ENCODE measurements around the gene GSTM3. TPM values are rescaled to one million over a fixed set of nuclear protein-coding genes. Genes with fewer than 3 reads are reported as not detected.
"Not testable (repeated sequence)": the region's sequence is repeated elsewhere in the genome, so short reads cannot be mapped to it uniquely, and the experiment has no call there.

Gene GSTM3
- total and polyA plus RNA-seq, 10 of the 15 experiments (the other 5 are each of a cell fraction or from before 2014, with no cell fraction given) = not detected

DNA sequence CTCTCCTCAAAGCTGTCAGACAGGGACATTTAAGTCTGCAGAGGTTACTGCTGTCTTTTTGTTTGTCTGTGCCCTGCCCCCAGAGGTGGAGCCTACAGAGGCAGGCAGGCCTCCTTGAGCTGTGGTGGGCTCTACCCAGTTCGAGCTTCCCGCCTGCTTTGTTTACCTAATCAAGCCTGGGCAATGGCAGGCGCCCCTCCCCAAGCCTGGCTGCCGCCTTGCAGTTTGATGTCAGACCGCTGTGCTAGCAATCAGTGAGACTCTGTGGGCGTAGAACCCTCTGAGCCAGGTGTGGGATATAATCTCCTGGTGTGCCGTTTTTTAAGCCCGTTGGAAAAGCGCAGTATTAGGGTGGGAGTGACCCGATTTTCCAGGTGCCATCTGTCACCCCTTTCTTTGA lies 7.5 kb upstream of the GSTM3 start:
- H3K4me2 ChIP-seq (ENCODE audit: control insufficient read depth, insufficient read depth); H3K4me1 ChIP-seq (ENCODE audit: control insufficient read depth, insufficient read depth, low read length); in situ Hi-C loops (cut with MboI); FAIRE-seq; H3K36me3 ChIP-seq (ENCODE audit: control insufficient read depth in 2 of 2, insufficient read depth in 2 of 2, low read length in 1 of 2); intact Hi-C loops (cut with micrococcal nuclease; ENCODE audit: unreplicated experiment); H3K79me2 ChIP-seq (ENCODE audit: control insufficient read depth, insufficient read depth, low read length); ATAC-seq; RAD21 ChIA-PET (ENCODE audit: unreplicated experiment); H3K4me3 ChIP-seq; DNase-seq (ENCODE audit: low read depth, low spot score); H3K9ac ChIP-seq (ENCODE audit: control insufficient read depth, insufficient read depth, low read length); H3K9me3 ChIP-seq (replicated peaks; ENCODE audit: control insufficient read depth, insufficient read depth, low read length); H4K20me1 ChIP-seq (ENCODE audit: control insufficient read depth, insufficient read depth); H3K27ac ChIP-seq (ENCODE audit: control insufficient read depth, insufficient read depth); H2AFZ ChIP-seq (ENCODE audit: control insufficient read depth, low read depth, low read length); POLR2A ChIA-PET; BruUV-seq (replicated peaks); SMC1A ChIA-PET (ENCODE audit: uncharacterized antibody, unreplicated experiment): not testable (repeated sequence)
- CTCF ChIA-PET = interaction anchor here (1.0 to 1.2 kb wide), 2 partner anchors 169 to 236 kb away, joined by 3 to 4 read pairs; partner anchors contain the start of gene AHCYL1
- 42% methylated on average over 10 of the region's 10 CpGs for whole genome bisulfite sequencing (ENCODE audit: insufficient coverage, insufficient replicate concordance, low lambda C conversion rate, missing lambda C conversion rate)
- H3K27me3 ChIP-seq (replicated peaks in 1 of 2; ENCODE audit: control insufficient read depth in 2 of 2, insufficient read depth in 2 of 2, low read length in 1 of 2) = peaks cover 8 to 13% of the 10 kb centered on the region in 2 experiments

DNA sequence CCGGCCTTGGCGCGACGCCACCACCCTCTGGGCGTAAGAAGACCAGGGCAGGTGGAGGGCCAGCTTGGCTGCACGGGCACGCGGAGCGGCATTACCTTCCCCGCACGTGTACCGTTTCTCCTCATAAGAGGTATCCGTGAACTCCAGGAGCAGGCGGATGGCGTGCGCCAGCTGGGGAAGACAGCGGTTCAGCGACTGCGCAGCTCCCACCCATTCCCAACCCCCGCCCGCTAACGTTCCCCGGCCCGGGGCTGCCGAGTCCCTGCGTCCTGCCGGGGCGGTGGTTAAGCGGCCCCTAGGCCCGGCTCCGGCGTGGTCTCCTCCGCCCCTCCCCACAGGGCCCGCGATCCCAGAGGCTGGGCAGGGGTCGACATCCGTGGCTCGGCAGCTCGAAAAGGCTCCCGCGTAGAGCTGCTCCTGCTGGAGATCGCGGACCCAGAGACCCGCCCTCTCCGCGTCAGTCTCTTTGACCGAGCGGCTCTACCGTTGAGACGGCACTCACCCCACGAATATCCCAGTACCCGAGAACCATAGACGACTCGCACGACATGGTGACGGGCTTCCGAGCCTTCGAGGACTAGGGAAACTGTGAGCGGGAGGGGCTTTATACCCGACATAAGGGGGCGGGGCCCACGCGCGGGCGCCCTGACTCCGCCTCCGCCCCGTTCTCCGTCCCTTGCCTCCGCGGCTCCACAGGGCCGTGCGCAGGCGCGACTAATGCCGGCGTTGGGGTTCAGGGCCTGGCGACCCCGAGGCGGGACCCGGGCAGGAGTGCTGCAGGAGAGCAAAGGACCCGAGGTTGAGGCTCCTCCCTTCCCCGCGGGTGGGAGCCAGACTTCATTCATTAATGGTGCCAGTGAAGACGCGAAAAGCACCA lies 862 bp downstream of the GSTM3 start:
- DNase-seq (ENCODE audit: low read depth, low spot score) (no peak), ATAC-seq (no peak), FAIRE-seq (no peak)
- SMC1A ChIA-PET (ENCODE audit: uncharacterized antibody, unreplicated experiment) = no interaction called here
- Histone ChIP-seq H3K9me3 (replicated peaks; ENCODE audit: control insufficient read depth, insufficient read depth, low read length) (no peaks in the 10 kb centered on the region; the same call in 2 of the 3 replicates), H3K27ac (ENCODE audit: control insufficient read depth, insufficient read depth) (no peak overlapping the region), H3K4me2 (ENCODE audit: control insufficient read depth, insufficient read depth) (peak overlapping the region; percentile 89), H3K4me3 (peak overlapping the region; percentile 64; the same call in 1 of the 2 replicates), H2AFZ (ENCODE audit: control insufficient read depth, low read depth, low read length) (peak overlapping the region; percentile 66), H4K20me1 (ENCODE audit: control insufficient read depth, insufficient read depth) (no peaks in the 10 kb centered on the region), H3K36me3 (ENCODE audit: control insufficient read depth in 2 of 2, insufficient read depth in 2 of 2, low read length in 1 of 2) (no peaks in the 10 kb centered on the region), H3K27me3 (replicated peaks in 1 of 2; ENCODE audit: control insufficient read depth in 2 of 2, insufficient read depth in 2 of 2, low read length in 1 of 2) (peaks cover 12 to 14% of the 10 kb centered on the region in 2 experiments), H3K79me2 (ENCODE audit: control insufficient read depth, insufficient read depth, low read length) (no peaks in the 10 kb centered on the region), H3K4me1 (ENCODE audit: control insufficient read depth, insufficient read depth, low read length) (no peaks in the 10 kb centered on the region), H3K9ac (ENCODE audit: control insufficient read depth, insufficient read depth, low read length) (0 out of 2 replicates have a peak overlapping the region, but pooled peaks have one; percentile 28)
- 11% methylated on average over 81 of the region's 86 CpGs for whole genome bisulfite sequencing (ENCODE audit: insufficient coverage, insufficient replicate concordance, low lambda C conversion rate, missing lambda C conversion rate)
- CTCF ChIA-PET = no interaction called here
- no TSS peak for BruUV-seq (replicated peaks)
- POLR2A ChIA-PET = no interaction called here
- in situ Hi-C loops (cut with MboI) = no loop called here
- RAD21 ChIA-PET (ENCODE audit: unreplicated experiment) = no interaction called here
- intact Hi-C loops (cut with micrococcal nuclease; ENCODE audit: unreplicated experiment) = no loop called here
- TF ChIP-seq SMC3 (IDR thresholded peaks at IDR 0.05; ENCODE audit: borderline replicate concordance, low read length) (no peak), POLR2A (IDR thresholded peaks at IDR 0.05; ENCODE audit: low read depth, low read length) (peak; percentile 69)

Measured in GM12878 (cell line).